Measurements from ENCODE around the gene PTPN12. TPM values are rescaled to one million over a fixed set of nuclear protein-coding genes. Genes with fewer than 3 reads are reported as not detected.
A peak's percentile ranks its signal among the peaks of the same experiment; 100 is the strongest.

The PTPN12 gene
- total RNA-seq, 4 donors from 2014 or later: 46.8 to 103 (median 70.6) TPM

- no peaks in the 10 kb centered on the region for H3K36me3 ChIP-seq
- WGBS, 2 donors (ENCODE audit: low coverage in 1 of 2): 52 to 56% methylated on average over 7 to 9 of the region's 9 CpGs
- no peaks in the 10 kb centered on the region for H3K27me3 ChIP-seq
- in situ Hi-C loops (cut with MboI; ENCODE audit: low pct_ligation_motif_present in 1 of 4, low pct_unique_long_range_greater_than_20kb in 1 of 4, low sequenced_read_pairs in 3 of 4): no loop called here
- H3K27ac ChIP-seq: peak overlapping the region; percentile 68 to 72 (median 70)
- peaks cover 18 to 65% (median 49%) of the 10 kb centered on the region in 4 donors for H3K4me1 ChIP-seq
- DNase-seq: no peak
- H3K4me3 ChIP-seq: no peak overlapping the region
- TF ChIP-seq CTCF (IDR thresholded peaks at IDR 0.05) (no peak), POLR2A (IDR thresholded peaks at IDR 0.05) (no peak), POLR2AphosphoS5 (IDR thresholded peaks at IDR 0.05) (no peak), EP300 (IDR thresholded peaks at IDR 0.05; ENCODE audit: low read depth) (no peak)
- intact Hi-C loops (cut with DNase I; ENCODE audit: low total_unique reads): no loop called here
- no peaks in the 10 kb centered on the region for H3K9me3 ChIP-seq
Observed at GRCh38 chr7:77684030-77684429, 146.9 kb downstream of the PTPN12 start.

GRCh38 chr7:77685233-77685632 lies 148.1 kb downstream of the PTPN12 start:
- H3K36me3 ChIP-seq: no peaks in the 10 kb centered on the region
- peaks cover 13 to 65% (median 47%) of the 10 kb centered on the region in 4 donors for H3K4me1 ChIP-seq
- TF ChIP-seq POLR2AphosphoS5 (IDR thresholded peaks at IDR 0.05) (peak in 2 of 3 donors; percentile 74 to 75), EP300 (IDR thresholded peaks at IDR 0.05; ENCODE audit: low read depth) (no peak), POLR2A (IDR thresholded peaks at IDR 0.05) (no peak), CTCF (IDR thresholded peaks at IDR 0.05) (peak in 2 of 5 experiments; percentile 57 to 59)
- in situ Hi-C loops (cut with MboI; ENCODE audit: low pct_ligation_motif_present in 1 of 4, low pct_unique_long_range_greater_than_20kb in 1 of 4, low sequenced_read_pairs in 3 of 4) (no loop called here), intact Hi-C loops (cut with DNase I; ENCODE audit: low total_unique reads) (no loop called here)
- H3K9me3 ChIP-seq: no peaks in the 10 kb centered on the region
- H3K27me3 ChIP-seq: no peaks in the 10 kb centered on the region
- WGBS, 2 donors (ENCODE audit: low coverage in 1 of 2): 23 to 36% methylated on average over 5 of the region's 5 CpGs
- no peak overlapping the region for H3K4me3 ChIP-seq
- peak overlapping the region; percentile 68 to 72 (median 70) for H3K27ac ChIP-seq
- DNase-seq: peak; percentile 26

- in situ Hi-C loops (cut with MboI; ENCODE audit: low pct_ligation_motif_present in 1 of 4, low pct_unique_long_range_greater_than_20kb in 1 of 4, low sequenced_read_pairs in 3 of 4) (no loop called here), intact Hi-C loops (cut with DNase I; ENCODE audit: low total_unique reads) (no loop called here)
- Histone ChIP-seq H3K4me3 (no peak overlapping the region), H3K27ac (peak overlapping the region; percentile 45 to 74 (median 70)), H3K36me3 (no peaks in the 10 kb centered on the region), H3K4me1 (peaks cover 18 to 75% (median 55%) of the 10 kb centered on the region in 4 donors), H3K9me3 (no peaks in the 10 kb centered on the region), H3K27me3 (no peaks in the 10 kb centered on the region)
- no peak for DNase-seq
- TF ChIP-seq EP300 (IDR thresholded peaks at IDR 0.05; ENCODE audit: low read depth): no peak
- no peak for TF ChIP-seq POLR2A (IDR thresholded peaks at IDR 0.05)
- TF ChIP-seq CTCF (IDR thresholded peaks at IDR 0.05): no peak
- TF ChIP-seq POLR2AphosphoS5 (IDR thresholded peaks at IDR 0.05): no peak
- WGBS, 2 donors (ENCODE audit: low coverage in 1 of 2): 55 to 83% methylated on average over 1 of the region's 1 CpG
Observed at GRCh38 chr7:77687100-77687746, 150.1 kb downstream of the PTPN12 start.

- DNase-seq: no peak
Observed at GRCh38 chr7:77687747-77688144, 150.7 kb downstream of the PTPN12 start.

More at GRCh38 chr7:77687747-77688144, 150.7 kb downstream of the PTPN12 start:
- no peaks in the 10 kb centered on the region for H3K9me3 ChIP-seq
- no peaks in the 10 kb centered on the region for H3K27me3 ChIP-seq
- in situ Hi-C loops (cut with MboI; ENCODE audit: low pct_ligation_motif_present in 1 of 4, low pct_unique_long_range_greater_than_20kb in 1 of 4, low sequenced_read_pairs in 3 of 4): no loop called here
- H3K27ac ChIP-seq: peak overlapping the region; percentile 45 to 74 (median 70)
- no peak overlapping the region for H3K4me3 ChIP-seq
- WGBS, 2 donors (ENCODE audit: low coverage in 1 of 2): 73 to 80% methylated on average over 1 of the region's 1 CpG
- intact Hi-C loops (cut with DNase I; ENCODE audit: low total_unique reads): no loop called here
- peaks cover 18 to 80% (median 57%) of the 10 kb centered on the region in 4 donors for H3K4me1 ChIP-seq
- TF ChIP-seq EP300 (IDR thresholded peaks at IDR 0.05; ENCODE audit: low read depth) (no peak), POLR2AphosphoS5 (IDR thresholded peaks at IDR 0.05) (no peak), CTCF (IDR thresholded peaks at IDR 0.05) (no peak), POLR2A (IDR thresholded peaks at IDR 0.05) (no peak)
- no peaks in the 10 kb centered on the region for H3K36me3 ChIP-seq

Other genes starting within 250 kb of the PTPN12 start
- gene GSAP, start 120.9 kb upstream of the PTPN12 start, total RNA-seq: 10 to 100 TPM in 3 of 4 donors, 1 to 10 TPM in 1; 5.0 to 25.2 (median 15.5) TPM
- gene RSBN1L, start 159.2 kb downstream of the PTPN12 start, total RNA-seq: 10 to 100 TPM; 13.7 to 26.2 (median 19.8) TPM